H1 (cell line): ENCODE results near the gene JAM2. TPM values are rescaled to one million over a fixed set of nuclear protein-coding genes. Genes with fewer than 3 reads are reported as not detected.

Experiments used
- ATF3 ChIP-seq: IDR thresholded peaks from 2 replicates; pipeline ENCODE4 v1.6.1; 2011; ENCODE audit warnings: low read depth, mild to moderate bottlenecking, low read length; ENCODE audit not compliant: insufficient read depth
- BCL11A ChIP-seq, 2 experiments: IDR thresholded peaks; one replicate each; pipeline ENCODE4 v1.6.1; 2011; ENCODE audit warnings: low read depth in 2 of 2, low read length in 2 of 2, mild to moderate bottlenecking in 2 of 2
- CBX5 ChIP-seq: fragments of 300-800, 300-1000 bp; sonication (generic); IDR thresholded peaks from 2 replicates; pipeline ENCODE4 v1.7.1; 2016; ENCODE audit warnings: antibody characterized with exemption, low read length, low read depth
- CHD2 ChIP-seq: IDR thresholded peaks from 2 replicates; pipeline ENCODE4 v1.6.1; 2012; ENCODE audit warnings: low read length, improper control_type of control experiment
- CTCF ChIP-seq, 3 experiments: IDR thresholded peaks; 1 replicate in 2 of 3; 2 replicates in 1 of 3; pipeline versions ENCODE4 v1.5.1 to v1.6.1; 2011; ENCODE audit warnings: low read length in 3 of 3, mild to moderate bottlenecking in 3 of 3, inconsistent platforms in 2 of 3, low read depth in 1 of 3, moderate library complexity in 1 of 3; ENCODE audit not compliant: insufficient read depth in 1 of 3; ENCODE audit errors: control extremely low read depth in 1 of 3
- HDAC2 ChIP-seq, 2 experiments: fragments of 300-600 bp in 1 of 2; sonication (generic) in 1 of 2; IDR thresholded peaks; 2 replicates each; pipeline ENCODE4 v1.6.1; 2011 to 2012; ENCODE audit warnings: low read depth in 2 of 2, low read length in 2 of 2, mild to moderate bottlenecking in 2 of 2, moderate library complexity in 2 of 2, borderline replicate concordance in 1 of 2, inconsistent platforms in 1 of 2
- JUND ChIP-seq: IDR thresholded peaks from 2 replicates; pipeline ENCODE4 v1.6.1; 2011; ENCODE audit warnings: mild to moderate bottlenecking, improper control_type of control experiment, low read length
- KDM4A ChIP-seq: IDR thresholded peaks from one replicate; pipeline ENCODE4 v1.7.1; 2012; ENCODE audit warnings: low read depth, mild to moderate bottlenecking, moderate library complexity, low read length, inconsistent platforms; ENCODE audit not compliant: severe bottlenecking
- KDM5A ChIP-seq: fragments of 200-600 bp; IDR thresholded peaks from 2 replicates; pipeline ENCODE4 v1.7.1; 2012; ENCODE audit warnings: mild to moderate bottlenecking, low read length, inconsistent platforms, mixed read lengths
- NANOG ChIP-seq: IDR thresholded peaks from 2 replicates; pipeline ENCODE4 v1.6.1; 2011; ENCODE audit warnings: low read length, low read depth, mild to moderate bottlenecking, inconsistent platforms; ENCODE audit not compliant: insufficient read depth, poor library complexity, severe bottlenecking
- PHF8 ChIP-seq: fragments of 200-600 bp; sonication (generic); conservative IDR thresholded peaks from 2 replicates; pipeline ENCODE4 v1.7.1; 2012; ENCODE audit warnings: low read depth, mild to moderate bottlenecking, inconsistent platforms, low read length, moderate library complexity
- POLR2A ChIP-seq, 2 experiments: IDR thresholded peaks; 1 replicate in 1 of 2; 2 replicates in 1 of 2; pipeline ENCODE4 v1.6.1; 2011; ENCODE audit warnings: low read depth in 2 of 2, low read length in 2 of 2, mild to moderate bottlenecking in 2 of 2; ENCODE audit errors: control extremely low read depth in 1 of 2
- POLR2AphosphoS5 ChIP-seq: IDR thresholded peaks from 2 replicates; pipeline ENCODE4 v1.6.1; 2011; ENCODE audit warnings: low read depth, low read length
- POU5F1 ChIP-seq: IDR thresholded peaks from 2 replicates; pipeline ENCODE4 v1.6.1; 2011; ENCODE audit warnings: low read depth, mild to moderate bottlenecking, low read length, moderate library complexity
- RFX5 ChIP-seq: IDR thresholded peaks from 2 replicates; pipeline ENCODE4 v1.6.1; 2011; ENCODE audit warnings: low read depth, low read length, improper control_type of control experiment, borderline replicate concordance
- SIRT6 ChIP-seq: IDR thresholded peaks from one replicate; pipeline ENCODE4 v1.7.1; 2012; ENCODE audit warnings: low read length, inconsistent platforms
- SIX5 ChIP-seq: IDR thresholded peaks from 2 replicates; pipeline ENCODE4 v1.6.1; 2011; ENCODE audit warnings: mild to moderate bottlenecking, low read depth, low read length
- TAF1 ChIP-seq: IDR thresholded peaks from 2 replicates; pipeline ENCODE4 v1.6.1; 2011; ENCODE audit warnings: mild to moderate bottlenecking, low read depth, low read length
- USF2 ChIP-seq: IDR thresholded peaks from 2 replicates; pipeline ENCODE4 v1.6.1; 2011; ENCODE audit warnings: low read length, improper control_type of control experiment
- ZNF274 ChIP-seq: IDR thresholded peaks from 2 replicates; pipeline ENCODE4 v1.7.0; 2012; ENCODE audit warnings: low read length, borderline replicate concordance; ENCODE audit errors: extremely low read depth
- polyA plus RNA-seq, 7 experiments: library from polyadenylated mRNA; depleted of rRNA in 3 of 7; stranded (reverse) in 5 of 7; unstranded in 2 of 7; fragments of >200 nt in 5 of 7; fragments of 200-250 nt in 2 of 7; gene quantifications; 1 replicate in 5 of 7; 2 replicates in 1 of 7; 4 replicates in 1 of 7; pipeline versions ENCODE4 v1.2.1 to v1.2.3, GENCODE V29; 2011 to 2013; ENCODE audit warnings: missing spikeins in 2 of 7, mixed read lengths in 2 of 7
- total RNA-seq: library from RNA; stranded (reverse); fragmentation: NEBNext Ultra II Directional; extraction: Animal tissue kit (Norgen Biotek cat#: 25700); gene quantifications from 2 replicates; pipeline ENCODE4 v1.2.1, GENCODE V29; 2021

Gene JAM2
- total and polyA plus RNA-seq, 2 of the 8 experiments (the other 6 are each of a cell fraction or from before 2014, with no cell fraction given) = 4.9 to 9.5 TPM

- peak; percentile 84 for TF ChIP-seq CHD2
- peak; percentile 97 for TF ChIP-seq PHF8
- peak; percentile 93 for TF ChIP-seq POLR2AphosphoS5
- no peak for TF ChIP-seq SIRT6
- no peak for TF ChIP-seq CTCF (IDR thresholded peaks at IDR 0.05; ENCODE audit: control extremely low read depth in 1 of 3, insufficient read depth in 1 of 3, low read depth in 1 of 3, low read length in 3 of 3)
- no peak for TF ChIP-seq POU5F1
- no peak for TF ChIP-seq HDAC2 (IDR thresholded peaks at IDR 0.05; ENCODE audit: borderline replicate concordance in 1 of 2, low read depth in 2 of 2, low read length in 2 of 2)
- TF ChIP-seq RFX5 = no peak
- TF ChIP-seq SIX5 = 0 out of 2 replicates have a peak, but pooled peaks have one; percentile 35
- TF ChIP-seq NANOG = no peak
- no peak for TF ChIP-seq ATF3
- TF ChIP-seq KDM5A = no peak; the same call in 1 of the 2 replicates
- 0 out of 2 replicates have a peak, but pooled peaks have one; percentile 45 for TF ChIP-seq JUND
- no peak for TF ChIP-seq BCL11A (IDR thresholded peaks at IDR 0.05; ENCODE audit: low read depth in 2 of 2, low read length in 2 of 2)
- no peak for TF ChIP-seq USF2
- TF ChIP-seq ZNF274 = no peak
- peak; percentile 89 for TF ChIP-seq TAF1
- peak; percentile 32 for TF ChIP-seq KDM4A
- no peak for TF ChIP-seq CBX5
- peak in 1 of 2 experiments; percentile 78; a peak in 2 of 3 replicates for TF ChIP-seq POLR2A (IDR thresholded peaks at IDR 0.05; ENCODE audit: control extremely low read depth in 1 of 2, low read depth in 2 of 2, low read length in 2 of 2)
These were observed 96.0 kb downstream of the JAM2 start, which contains the start of the genes ATP5PF and GABPA (continued) for GRCh38 chr21:25734904-25735645.
